ENCODE measurements around the gene SLC2A11. TPM values are rescaled to one million over a fixed set of nuclear protein-coding genes. Genes with fewer than 3 reads are reported as not detected.

SLC2A11 gene
- total and polyA plus RNA-seq, 9 of the 15 experiments (the other 6 are each of a cell fraction or from before 2014, with no cell fraction given), result 0.44 to 2.7 (median 2.1) TPM

GRCh38 chr22:23883658-23884057 is 26.0 kb downstream of the SLC2A11 start:
- Histone ChIP-seq H4K20me1 (replicated peaks; ENCODE audit: control insufficient read depth, insufficient read depth, low read length) (no peaks in the 10 kb centered on the region), H3K4me2 (ENCODE audit: insufficient read depth, low read length) (no peak overlapping the region), H3K9ac (ENCODE audit: insufficient read depth in 1 of 2, low read depth in 2 of 2, low read length in 2 of 2) (no peak overlapping the region), H3K36me3 (ENCODE audit: control insufficient read depth, insufficient read depth, low read length) (no peaks in the 10 kb centered on the region), H3K79me2 (ENCODE audit: control insufficient read depth, insufficient read depth, low read length) (no peaks in the 10 kb centered on the region), H3K4me3 (no peak overlapping the region), H2AFZ (ENCODE audit: low read depth, low read length) (no peak overlapping the region), H3K27ac (ENCODE audit: extremely low read depth, low read depth, low read length) (no peak overlapping the region), H3K9me3 (replicated peaks; ENCODE audit: control insufficient read depth, insufficient read depth, low read depth, low read length) (no peaks in the 10 kb centered on the region), H3K4me1 (replicated peaks in 1 of 2; ENCODE audit: control insufficient read depth in 2 of 2, insufficient read depth in 2 of 2, low read length in 2 of 2) (peaks cover 3 to 18% of the 10 kb centered on the region in 2 experiments; a peak in 4 of 5 replicates), H3K9me1 (ENCODE audit: control insufficient read depth, insufficient read depth, low read length) (no peaks in the 10 kb centered on the region), H3K27me3 (ENCODE audit: control insufficient read depth in 2 of 2, insufficient read depth in 2 of 2, low read length in 2 of 2) (no peaks in the 10 kb centered on the region)
- in situ Hi-C loops (cut with MboI), result no loop called here
- ATAC-seq, result no peak
- ChIA-PET CTCF (ENCODE audit: low intra/inter-chr PET ratio) (no interaction called here), POLR2A (interaction anchor here (0.7 kb wide), 1 partner anchor 439 kb away, joined by 3 read pairs; no protein-coding TSS in a partner anchor)
- no peak for TF ChIP-seq ZSCAN29 (IDR thresholded peaks at IDR 0.05)
- no peak for TF ChIP-seq TARDBP (IDR thresholded peaks at IDR 0.05)
- no peak for TF ChIP-seq ZBTB11 (CRISPR knock-in tag; IDR thresholded peaks at IDR 0.05)
- no peak for TF ChIP-seq SNRNP70 (optimal IDR thresholded peaks at IDR 0.05; ENCODE audit: low read depth, low read length)
- TF ChIP-seq HMG20A (CRISPR knock-in tag; conservative IDR thresholded peaks at IDR 0.05), result no peak
- no peak for TF ChIP-seq MBD1 (CRISPR knock-in tag; IDR thresholded peaks at IDR 0.05)
- TF ChIP-seq MEF2A (IDR thresholded peaks at IDR 0.05; ENCODE audit: control insufficient read depth, low read depth, low read length), result no peak
- TF ChIP-seq EWSR1 (IDR thresholded peaks at IDR 0.05; ENCODE audit: borderline replicate concordance, low read depth, partially characterized antibody), result no peak
- no peak for TF ChIP-seq GTF2F1 (IDR thresholded peaks at IDR 0.05; ENCODE audit: low read depth, low read length)
- no peak for TF ChIP-seq STAT6 (CRISPR knock-in tag; IDR thresholded peaks at IDR 0.05)
- TF ChIP-seq SMAD1 (IDR thresholded peaks at IDR 0.05; ENCODE audit: low read depth, low read length, partially characterized antibody), result no peak
- no peak for TF ChIP-seq SFPQ (IDR thresholded peaks at IDR 0.05; ENCODE audit: low read depth, low read length)
- intact Hi-C loops (cut with micrococcal nuclease), result no loop called here
- no peak for DNase-seq (ENCODE audit: extremely low read depth in 1 of 4, low spot score in 3 of 4)
- 71% methylated on average over 4 of the region's 9 CpGs for WGBS (ENCODE audit: insufficient coverage, low coverage, missing lambda C conversion rate)
- no peak for FAIRE-seq
- BruUV-seq (replicated peaks), result no TSS peak
